ENCODE measurements around the gene HNRNPD.

DNA sequence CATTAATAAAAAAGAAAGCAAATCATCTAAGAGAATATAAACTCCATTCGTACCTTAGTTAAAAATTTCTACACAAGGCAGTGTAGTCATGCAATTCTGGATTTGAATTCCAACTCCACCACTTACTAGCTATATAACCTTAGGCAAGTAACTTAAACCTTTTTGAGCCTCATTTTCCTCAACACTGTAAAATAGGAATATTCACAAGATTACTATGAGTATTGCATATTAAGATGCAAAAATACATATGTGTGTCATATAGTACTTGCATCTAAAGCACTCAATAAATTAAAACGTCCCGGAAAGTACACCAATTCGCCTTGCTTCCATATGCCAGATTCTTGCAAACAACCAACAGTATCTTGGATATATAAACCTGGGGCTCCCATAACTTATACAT, 42.0 kb downstream of the HNRNPD start:
- TF ChIP-seq POLR2A (IDR thresholded peaks at IDR 0.05; ENCODE audit: low read depth, low read length): no peak
- no peak for TF ChIP-seq RCOR1 (conservative IDR thresholded peaks at IDR 0.05; ENCODE audit: low read depth, low read length)
- TF ChIP-seq SIN3A (IDR thresholded peaks at IDR 0.05; ENCODE audit: low read depth, low read length): no peak
- TF ChIP-seq, protein P1, sequence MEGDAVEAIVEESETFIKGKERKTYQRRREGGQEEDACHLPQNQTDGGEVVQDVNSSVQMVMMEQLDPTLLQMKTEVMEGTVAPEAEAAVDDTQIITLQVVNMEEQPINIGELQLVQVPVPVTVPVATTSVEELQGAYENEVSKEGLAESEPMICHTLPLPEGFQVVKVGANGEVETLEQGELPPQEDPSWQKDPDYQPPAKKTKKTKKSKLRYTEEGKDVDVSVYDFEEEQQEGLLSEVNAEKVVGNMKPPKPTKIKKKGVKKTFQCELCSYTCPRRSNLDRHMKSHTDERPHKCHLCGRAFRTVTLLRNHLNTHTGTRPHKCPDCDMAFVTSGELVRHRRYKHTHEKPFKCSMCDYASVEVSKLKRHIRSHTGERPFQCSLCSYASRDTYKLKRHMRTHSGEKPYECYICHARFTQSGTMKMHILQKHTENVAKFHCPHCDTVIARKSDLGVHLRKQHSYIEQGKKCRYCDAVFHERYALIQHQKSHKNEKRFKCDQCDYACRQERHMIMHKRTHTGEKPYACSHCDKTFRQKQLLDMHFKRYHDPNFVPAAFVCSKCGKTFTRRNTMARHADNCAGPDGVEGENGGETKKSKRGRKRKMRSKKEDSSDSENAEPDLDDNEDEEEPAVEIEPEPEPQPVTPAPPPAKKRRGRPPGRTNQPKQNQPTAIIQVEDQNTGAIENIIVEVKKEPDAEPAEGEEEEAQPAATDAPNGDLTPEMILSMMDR (IDR thresholded peaks at IDR 0.05 in 2 of 3, conservative IDR thresholded peaks at IDR 0.05 in 1 of 3; ENCODE audit: control insufficient read depth in 2 of 3, extremely low read depth in 1 of 3, insufficient read depth in 1 of 3, low read depth in 3 of 3, low read length in 3 of 3): no peak
- TF ChIP-seq, protein P2, sequence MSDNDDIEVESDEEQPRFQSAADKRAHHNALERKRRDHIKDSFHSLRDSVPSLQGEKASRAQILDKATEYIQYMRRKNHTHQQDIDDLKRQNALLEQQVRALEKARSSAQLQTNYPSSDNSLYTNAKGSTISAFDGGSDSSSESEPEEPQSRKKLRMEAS (IDR thresholded peaks at IDR 0.05; ENCODE audit: low read depth, low read length): no peak
- no peak for TF ChIP-seq ZBED1 (IDR thresholded peaks at IDR 0.05; ENCODE audit: borderline replicate concordance)
- TF ChIP-seq, protein P3, sequence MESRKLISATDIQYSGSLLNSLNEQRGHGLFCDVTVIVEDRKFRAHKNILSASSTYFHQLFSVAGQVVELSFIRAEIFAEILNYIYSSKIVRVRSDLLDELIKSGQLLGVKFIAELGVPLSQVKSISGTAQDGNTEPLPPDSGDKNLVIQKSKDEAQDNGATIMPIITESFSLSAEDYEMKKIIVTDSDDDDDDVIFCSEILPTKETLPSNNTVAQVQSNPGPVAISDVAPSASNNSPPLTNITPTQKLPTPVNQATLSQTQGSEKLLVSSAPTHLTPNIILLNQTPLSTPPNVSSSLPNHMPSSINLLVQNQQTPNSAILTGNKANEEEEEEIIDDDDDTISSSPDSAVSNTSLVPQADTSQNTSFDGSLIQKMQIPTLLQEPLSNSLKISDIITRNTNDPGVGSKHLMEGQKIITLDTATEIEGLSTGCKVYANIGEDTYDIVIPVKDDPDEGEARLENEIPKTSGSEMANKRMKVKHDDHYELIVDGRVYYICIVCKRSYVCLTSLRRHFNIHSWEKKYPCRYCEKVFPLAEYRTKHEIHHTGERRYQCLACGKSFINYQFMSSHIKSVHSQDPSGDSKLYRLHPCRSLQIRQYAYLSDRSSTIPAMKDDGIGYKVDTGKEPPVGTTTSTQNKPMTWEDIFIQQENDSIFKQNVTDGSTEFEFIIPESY (IDR thresholded peaks at IDR 0.05): no peak
- TF ChIP-seq EZH2 (IDR thresholded peaks at IDR 0.05; ENCODE audit: borderline replicate concordance, control insufficient read depth, low read depth, low read length): no peak
- no peak for TF ChIP-seq GABPA (IDR thresholded peaks at IDR 0.05; ENCODE audit: low read depth)
- no peak for TF ChIP-seq TARDBP (IDR thresholded peaks at IDR 0.05; ENCODE audit: borderline replicate concordance)
- no peak for TF ChIP-seq EP300 (IDR thresholded peaks at IDR 0.05; ENCODE audit: borderline replicate concordance in 1 of 2, control insufficient read depth in 1 of 2, low read depth in 2 of 2, low read length in 2 of 2)
- no peak for TF ChIP-seq TCF12 (IDR thresholded peaks at IDR 0.05; ENCODE audit: low read depth, low read length)
- TF ChIP-seq TAF1 (IDR thresholded peaks at IDR 0.05; ENCODE audit: borderline replicate concordance, low read depth, low read length): no peak
- no peak for TF ChIP-seq BHLHE40 (IDR thresholded peaks at IDR 0.05; ENCODE audit: borderline replicate concordance in 1 of 2, low read depth in 2 of 2, low read length in 1 of 2)
